Pancreas (tissue), 10 donors: ENCODE data around the gene NBEA. TPM values are rescaled to one million over a fixed set of nuclear protein-coding genes. Genes with fewer than 3 reads are reported as not detected.

Experiments used
- ATAC-seq, 4 donors: fragments of 200-7000 bp; cut with Tn5 transposase; one replicate each; pipeline versions ENCODE4 v1.8.0 to v1.9.1; 2020; ENCODE audit warnings: mild to moderate bottlenecking in 4 of 4, moderate library complexity in 4 of 4
- DNase-seq, 6 donors: peaks; one replicate each; pipeline ENCODE4 v3.0.0-alpha.2; 2020
- FAIRE-seq: peaks from 2 replicates; lab custom pipeline; 2012; peaks lifted over from hg19 to GRCh38; lab: Jason Lieb, UNC
- H3K27ac ChIP-seq, 4 donors: fragments of 200-600 bp; sonication (generic); 1 replicate in 3 of 4; 2 replicates in 1 of 4; pipeline versions ENCODE4 v1.5.0 to v1.8.0; 2020
- H3K27me3 ChIP-seq, 4 donors: fragments of 200-600 bp; one replicate each; pipeline ENCODE4 v1.8.0; 2021
- H3K36me3 ChIP-seq, 3 donors: fragments of 200-600 bp; sonication (generic) in 1 of 3; one replicate each; pipeline versions ENCODE4 v1.5.0 to v1.8.0; 2020 to 2021
- H3K4me1 ChIP-seq, 3 donors: fragments of 200-600 bp; one replicate each; pipeline ENCODE4 v1.8.0; 2021
- H3K4me3 ChIP-seq, 4 donors: fragments of 200-600 bp; sonication (generic) in 2 of 4; one replicate each; pipeline versions ENCODE4 v1.5.0 to v1.8.0; 2020 to 2021
- H3K9me3 ChIP-seq, 4 donors: fragments of 200-600 bp; one replicate each; pipeline ENCODE4 v1.8.0; 2021
- CTCF ChIP-seq, 4 donors: fragments of 200-600 bp; sonication (generic) in 3 of 4; IDR thresholded peaks; one replicate each; pipeline versions ENCODE4 v1.5.0 to v1.8.0; 2021; ENCODE audit warnings: antibody characterized with exemption in 4 of 4
- WGBS, 2 donors: extraction: QIAGEN DNeasy Blood & Tissue Kit; methylation state at CpG; one replicate each; pipeline ENCODE4 v1.1.7; 2013; 5-methylcytosine and 5-hydroxymethylcytosine counted together
- intact Hi-C, 3 donors: fragments of 100-400 bp; cut with DNase I; formaldehyde crosslinking; loops; one replicate each; pipeline versions ENCODE4 v1.11.1 to v1.14.2; 2022
- polyA plus RNA-seq, 2 donors: library from polyadenylated mRNA; stranded (reverse); fragments of 200-250 nt; gene quantifications; one replicate each; pipeline ENCODE4 v1.2.3, GENCODE V29; 2013
- total RNA-seq, 6 donors: library from RNA; stranded (reverse); fragmentation: NEBNext Ultra II Directional in 4 of 6; extraction: Animal tissue kit (Norgen Biotek cat#: 25700) in 4 of 6; gene quantifications; one replicate each; pipeline versions ENCODE4 v1.2.1 to v1.2.4, GENCODE V29; 2021 to 2023
- donor health status: healthy with polysubstance abuse.
- donor health status: DM: no; HTN: no; CAD: no; lungs with moderate emphysema.
- donor health status: DM: no; HTN: no; CAD: no.
- donor health status: control.
- donor health status: control.
- donor health status: Bipolar disorder and iron deficiency.
- donor health status: DM: yes; HTN: yes; CAD: no.
- donor health status: DM: no; HTN: no; CAD: no.
- donor health status: DM: no; HTN: no; CAD: no.
- donor health status: DM: yes; HTN: yes; CAD: no.

NBEA gene
- total and polyA plus RNA-seq, 8 donors = 2.4 to 10.4 (median 4.8) TPM

DNA sequence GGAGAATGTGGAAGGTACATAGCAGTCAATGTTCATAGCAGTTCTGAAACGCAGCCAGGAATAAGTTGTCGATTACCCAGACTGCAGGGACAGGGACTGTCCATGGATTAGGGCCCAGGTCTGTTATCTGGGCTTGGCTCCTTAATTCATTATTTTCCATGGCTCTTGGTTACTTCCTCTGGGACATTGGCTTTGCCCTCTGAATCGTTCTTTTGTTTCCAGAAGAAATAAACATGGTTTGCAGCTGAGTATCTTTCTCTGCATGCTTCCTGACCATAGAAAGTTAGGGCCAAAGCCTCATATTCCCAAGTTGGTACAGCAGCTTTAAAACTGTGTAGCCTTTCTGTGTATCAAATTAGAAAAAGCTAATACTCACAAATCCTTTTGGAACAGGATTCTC lies 656.2 kb downstream of the NBEA start:
- DNase-seq (no peak), FAIRE-seq (no peak), ATAC-seq (peak in 2 of 4 donors; percentile 39 to 44)
- no peak for TF ChIP-seq CTCF (IDR thresholded peaks at IDR 0.05)
- no peaks in the 10 kb centered on the region for H3K9me3 ChIP-seq
- H3K4me3 ChIP-seq = no peak overlapping the region
- H3K27ac ChIP-seq = no peak overlapping the region
- WGBS, 2 donors = 40 to 52% methylated on average over 3 of the region's 3 CpGs
- intact Hi-C loops = no loop called here
- no peaks in the 10 kb centered on the region for H3K27me3 ChIP-seq
- H3K36me3 ChIP-seq = no peaks in the 10 kb centered on the region
- H3K4me1 ChIP-seq = no peaks in the 10 kb centered on the region

GRCh38 chr13:35598790-35599369 lies 656.8 kb downstream of the NBEA start:
- no peaks in the 10 kb centered on the region for H3K4me1 ChIP-seq
- no peaks in the 10 kb centered on the region for H3K9me3 ChIP-seq
- no peaks in the 10 kb centered on the region for H3K36me3 ChIP-seq
- no peak for FAIRE-seq
- no peak for TF ChIP-seq CTCF (IDR thresholded peaks at IDR 0.05)
- no peak overlapping the region for H3K4me3 ChIP-seq
- H3K27me3 ChIP-seq = no peaks in the 10 kb centered on the region
- intact Hi-C loops = no loop called here
- no peak overlapping the region for H3K27ac ChIP-seq
- WGBS, 2 donors = 63 to 78% methylated on average over 4 of the region's 4 CpGs
- DNase-seq = no peak
- ATAC-seq = no peak

DNA sequence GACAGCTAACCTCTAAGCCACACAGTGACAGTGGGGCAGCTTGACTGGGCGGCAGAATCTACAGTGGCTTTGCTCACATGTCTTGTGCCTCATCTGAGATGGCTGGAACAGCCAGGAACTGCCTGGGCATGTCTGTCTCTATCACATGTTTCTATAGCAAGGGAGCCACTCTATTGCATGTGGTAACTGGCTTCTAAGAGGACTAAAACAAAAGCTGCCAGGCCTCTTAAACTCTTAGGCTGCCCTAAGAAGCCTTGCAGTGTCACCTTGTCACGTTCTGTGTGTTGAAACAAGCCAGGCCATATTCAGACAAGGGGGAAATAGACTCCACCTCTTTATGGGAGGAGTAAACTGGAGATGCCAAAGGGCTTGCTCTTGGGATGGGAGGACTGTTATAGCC lies 657.3 kb downstream of the NBEA start:
- DNase-seq (no peak), FAIRE-seq (no peak), ATAC-seq (no peak)
- no peak for TF ChIP-seq CTCF (IDR thresholded peaks at IDR 0.05)
- no peaks in the 10 kb centered on the region for H3K27me3 ChIP-seq
- WGBS, 2 donors = 90 to 93% methylated on average over 2 of the region's 2 CpGs
- H3K9me3 ChIP-seq = no peaks in the 10 kb centered on the region
- no peaks in the 10 kb centered on the region for H3K4me1 ChIP-seq
- no peak overlapping the region for H3K27ac ChIP-seq
- H3K36me3 ChIP-seq = no peaks in the 10 kb centered on the region
- intact Hi-C loops = no loop called here
- no peak overlapping the region for H3K4me3 ChIP-seq

DNA sequence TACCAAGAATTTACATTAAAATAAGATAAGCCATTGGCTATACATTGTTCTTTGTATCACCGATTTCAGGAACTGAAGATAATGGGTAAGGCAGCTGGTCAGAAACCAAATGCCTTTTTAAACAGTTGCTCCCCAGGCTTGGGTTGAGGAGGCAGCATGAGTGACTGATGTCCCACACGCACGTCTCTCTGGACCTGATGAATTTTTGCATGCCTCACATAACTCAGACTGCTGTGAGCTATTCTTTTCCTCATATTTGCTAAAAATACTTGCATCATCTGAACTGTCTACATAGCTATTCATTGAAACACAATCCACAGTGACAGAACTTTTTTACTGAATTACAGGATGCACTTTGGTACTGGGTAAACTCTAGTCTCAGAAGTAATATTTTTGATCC lies 658.1 kb downstream of the NBEA start:
- no peaks in the 10 kb centered on the region for H3K9me3 ChIP-seq
- intact Hi-C loops = no loop called here
- no peaks in the 10 kb centered on the region for H3K4me1 ChIP-seq
- H3K36me3 ChIP-seq = no peaks in the 10 kb centered on the region
- DNase-seq (no peak), ATAC-seq (no peak), FAIRE-seq (no peak)
- H3K27ac ChIP-seq = no peak overlapping the region
- 93 to 98% methylated on average over 3 of the region's 3 CpGs for WGBS, 2 donors
- H3K27me3 ChIP-seq = no peaks in the 10 kb centered on the region
- H3K4me3 ChIP-seq = no peak overlapping the region
- no peak for TF ChIP-seq CTCF (IDR thresholded peaks at IDR 0.05)

- TF ChIP-seq CTCF (IDR thresholded peaks at IDR 0.05) = no peak
- no peaks in the 10 kb centered on the region for H3K9me3 ChIP-seq
- no peaks in the 10 kb centered on the region for H3K4me1 ChIP-seq
- no peak for FAIRE-seq
- ATAC-seq = no peak
- DNase-seq = no peak
- WGBS, 2 donors = 77 to 81% methylated on average over 9 of the region's 9 CpGs
- no peaks in the 10 kb centered on the region for H3K36me3 ChIP-seq
- no peak overlapping the region for H3K27ac ChIP-seq
- no peak overlapping the region for H3K4me3 ChIP-seq
- intact Hi-C loops = no loop called here
- H3K27me3 ChIP-seq = no peaks in the 10 kb centered on the region
Observed at GRCh38 chr13:35603593-35604285, 661.7 kb downstream of the NBEA start.
